Cardiac fibroblast (primary cell): ENCODE data around the gene CTTNBP2.

Experiments
- DNase-seq, 2 donors: peaks; one replicate each; pipeline versions ENCODE4 v3.0.0 to v3.0.0-alpha.2; 2010; ENCODE audit warnings: low read depth in 2 of 2
- H3K4me3 ChIP-seq, 2 donors: replicated peaks in 1 of 2; 1 replicate in 1 of 2; 2 replicates in 1 of 2; pipeline ENCODE4 v1.5.1; 2011; ENCODE audit warnings: low read depth in 2 of 2, low read length in 2 of 2, mild to moderate bottlenecking in 2 of 2, moderate library complexity in 1 of 2
- TF ChIP-seq, protein P1 (sequence below): IDR thresholded peaks from one replicate; pipeline ENCODE4 v1.5.1; 2011; ENCODE audit warnings: low read depth, mild to moderate bottlenecking, low read length, inconsistent platforms

The CTTNBP2 gene

DNA sequence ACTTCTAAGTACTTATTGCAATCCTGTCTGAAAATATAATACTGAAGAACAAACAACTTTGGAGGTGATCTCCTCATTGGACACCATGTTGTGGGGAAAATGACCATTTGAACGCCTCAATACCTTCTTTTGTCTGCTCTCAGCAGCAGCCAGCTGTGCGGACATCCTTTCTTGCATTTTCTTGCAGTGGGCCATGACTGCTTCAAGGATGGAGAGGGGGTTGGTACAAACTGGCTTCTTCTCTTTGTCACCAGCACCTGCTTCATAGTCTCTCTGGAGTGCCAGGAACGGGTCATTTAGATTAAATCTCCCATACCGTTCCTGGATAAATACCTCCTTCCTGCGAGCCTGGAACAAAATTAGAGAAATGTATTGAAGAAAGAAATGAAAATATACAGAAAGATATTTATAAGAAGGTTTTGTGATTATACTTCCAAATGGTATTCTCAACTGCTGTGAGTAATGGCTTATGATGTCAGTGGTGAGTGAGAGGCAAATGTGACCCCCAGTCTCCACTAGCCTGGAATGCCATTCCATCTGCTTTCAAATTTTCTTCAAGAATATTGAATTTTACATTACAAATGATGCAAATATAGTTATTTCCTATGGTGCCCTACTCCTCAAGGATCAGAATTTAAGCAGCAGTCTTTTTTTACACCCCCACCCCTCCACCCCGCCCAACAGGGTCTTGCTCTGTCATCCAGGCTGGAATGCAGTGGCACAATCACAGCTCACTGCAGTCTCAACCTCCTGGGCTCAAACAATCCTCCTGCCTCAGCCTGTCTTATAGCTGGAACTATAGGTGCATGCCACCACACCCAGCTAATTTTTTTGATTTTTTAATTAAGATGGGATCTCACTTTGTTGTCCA lies 62.4 kb downstream of the CTTNBP2 start:
- TF ChIP-seq, protein P1, sequence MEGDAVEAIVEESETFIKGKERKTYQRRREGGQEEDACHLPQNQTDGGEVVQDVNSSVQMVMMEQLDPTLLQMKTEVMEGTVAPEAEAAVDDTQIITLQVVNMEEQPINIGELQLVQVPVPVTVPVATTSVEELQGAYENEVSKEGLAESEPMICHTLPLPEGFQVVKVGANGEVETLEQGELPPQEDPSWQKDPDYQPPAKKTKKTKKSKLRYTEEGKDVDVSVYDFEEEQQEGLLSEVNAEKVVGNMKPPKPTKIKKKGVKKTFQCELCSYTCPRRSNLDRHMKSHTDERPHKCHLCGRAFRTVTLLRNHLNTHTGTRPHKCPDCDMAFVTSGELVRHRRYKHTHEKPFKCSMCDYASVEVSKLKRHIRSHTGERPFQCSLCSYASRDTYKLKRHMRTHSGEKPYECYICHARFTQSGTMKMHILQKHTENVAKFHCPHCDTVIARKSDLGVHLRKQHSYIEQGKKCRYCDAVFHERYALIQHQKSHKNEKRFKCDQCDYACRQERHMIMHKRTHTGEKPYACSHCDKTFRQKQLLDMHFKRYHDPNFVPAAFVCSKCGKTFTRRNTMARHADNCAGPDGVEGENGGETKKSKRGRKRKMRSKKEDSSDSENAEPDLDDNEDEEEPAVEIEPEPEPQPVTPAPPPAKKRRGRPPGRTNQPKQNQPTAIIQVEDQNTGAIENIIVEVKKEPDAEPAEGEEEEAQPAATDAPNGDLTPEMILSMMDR = no peak
- H3K4me3 ChIP-seq = no peak overlapping the region
- DNase-seq = peak in 1 of 2 donors; percentile 6

DNA sequence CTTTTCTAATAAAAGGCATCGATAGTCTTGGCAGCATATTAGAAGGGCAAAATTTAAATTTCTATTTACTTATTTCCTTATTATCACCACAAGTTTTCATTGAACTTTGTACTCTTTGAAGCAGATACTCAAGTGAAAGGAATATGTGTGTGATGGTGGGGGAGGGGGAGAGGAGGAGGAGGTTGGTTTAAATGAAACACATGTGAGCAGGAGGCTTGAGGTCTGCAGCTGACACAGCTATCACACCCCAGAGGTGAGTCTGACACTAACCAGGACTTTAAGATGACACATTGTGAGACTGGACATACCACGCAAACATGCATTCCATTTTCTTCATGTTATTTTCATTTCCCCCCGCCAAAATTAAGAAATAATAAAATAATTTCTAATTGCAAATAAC lies 63.3 kb downstream of the CTTNBP2 start:
- peak in 1 of 2 donors; percentile 35 for DNase-seq
- no peak overlapping the region for H3K4me3 ChIP-seq

DNA sequence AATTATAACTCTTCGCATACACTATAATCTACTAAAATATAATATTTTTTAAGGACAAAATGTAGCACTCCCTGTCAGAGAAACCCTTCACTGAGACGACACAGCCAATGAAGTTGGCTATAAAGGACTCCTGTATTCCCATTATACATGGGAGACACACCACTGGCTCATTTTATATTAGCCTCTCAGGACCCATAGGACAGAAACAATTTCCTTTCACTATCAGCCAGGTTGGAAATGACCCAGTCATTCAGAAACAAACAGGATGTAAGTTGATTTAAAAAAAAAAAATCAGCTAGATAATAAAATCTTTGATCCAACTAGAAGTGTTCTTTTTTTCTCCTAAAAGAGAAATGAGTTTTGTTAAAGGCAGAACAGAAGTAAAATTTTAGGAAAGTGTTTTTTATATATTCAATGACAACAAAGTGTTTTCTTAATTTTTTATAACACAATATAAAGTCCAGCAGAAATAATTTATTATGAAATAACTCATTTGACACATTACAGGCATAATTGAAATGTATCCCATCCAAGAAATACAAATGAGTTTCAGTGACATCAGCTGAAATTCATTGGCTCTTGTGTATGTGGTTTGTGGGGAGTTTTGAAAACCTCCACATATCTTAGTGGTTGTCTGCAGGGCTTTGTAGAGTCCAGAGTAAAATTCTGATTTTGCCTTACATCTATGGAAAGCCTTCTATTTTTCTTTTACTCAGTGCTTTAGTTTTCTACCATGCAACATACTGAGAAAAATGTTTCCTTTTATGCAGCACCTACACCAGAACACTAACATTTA lies 64.1 kb downstream of the CTTNBP2 start:
- TF ChIP-seq, protein P1 = no peak
- no peak overlapping the region for H3K4me3 ChIP-seq
- peak in 1 of 2 donors; percentile 3 for DNase-seq

More for the DNA sequence above, 63.3 kb downstream of the CTTNBP2 start:
- TF ChIP-seq, protein P1 = no peak

DNA sequence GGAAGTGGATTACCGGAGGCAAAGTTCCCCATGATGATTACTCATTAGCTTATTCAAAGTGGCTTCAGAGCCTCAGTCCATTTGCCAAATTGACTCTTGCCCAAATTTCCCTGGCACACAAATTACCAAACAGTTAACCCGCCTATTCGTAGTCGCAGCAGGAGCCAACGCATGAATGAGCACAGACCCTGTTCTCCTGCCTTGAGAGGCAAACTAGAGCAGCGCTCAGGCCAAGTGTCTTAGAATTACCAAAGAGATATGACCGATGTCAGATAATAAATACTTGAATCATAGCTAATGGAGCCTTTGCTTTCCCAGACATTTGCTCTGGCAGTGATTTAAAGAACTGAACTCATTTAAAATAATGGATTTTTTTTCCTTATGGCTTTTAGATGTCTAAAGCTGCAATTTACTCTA lies 64.9 kb downstream of the CTTNBP2 start:
- no peak for DNase-seq
- no peak overlapping the region for H3K4me3 ChIP-seq
- TF ChIP-seq, protein P1 = no peak

DNA sequence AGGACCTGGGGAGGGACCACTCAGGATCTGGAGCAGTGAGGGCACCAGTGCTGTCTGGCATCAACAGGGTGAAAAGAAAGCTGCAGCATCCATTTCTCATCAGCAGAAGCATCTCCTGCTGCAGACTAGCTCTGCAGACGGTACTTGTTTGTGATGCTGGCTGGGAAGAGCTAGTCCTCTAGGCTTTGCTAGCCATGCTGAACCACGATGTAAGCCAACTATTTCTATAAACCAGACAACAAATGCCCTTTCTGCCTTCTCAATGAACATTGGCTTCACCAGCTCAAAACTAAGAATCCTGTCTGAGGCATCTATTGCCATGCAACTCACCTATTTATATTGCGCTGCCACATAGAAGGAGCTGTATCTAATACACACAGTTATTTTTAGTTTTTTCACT lies 65.6 kb downstream of the CTTNBP2 start:
- no peak for DNase-seq
- TF ChIP-seq, protein P1 = no peak
- no peak overlapping the region for H3K4me3 ChIP-seq

DNA sequence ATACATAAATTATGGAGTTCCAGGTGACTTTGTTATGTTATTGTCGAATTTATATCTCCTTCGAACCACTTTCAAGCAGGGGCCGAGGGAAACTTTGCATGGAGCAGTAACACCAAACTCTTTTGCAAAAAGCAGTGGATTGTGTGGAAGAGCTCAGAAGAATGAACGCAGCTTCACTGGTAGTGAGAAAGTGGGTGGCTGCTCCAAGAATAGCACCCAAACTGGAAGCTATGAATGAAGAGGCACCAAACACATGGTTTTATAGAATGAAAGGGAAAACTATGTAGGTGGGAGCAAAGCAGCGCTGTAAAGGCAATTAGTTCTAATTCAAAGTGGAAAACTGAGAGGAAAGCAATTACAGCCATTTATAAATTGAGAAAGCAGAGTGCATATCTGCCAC lies 67.2 kb downstream of the CTTNBP2 start:
- TF ChIP-seq, protein P1 = no peak
- no peak overlapping the region for H3K4me3 ChIP-seq
- no peak for DNase-seq
